HepG2 (cell line): ENCODE measurements around the gene BBS12. TPM values are rescaled to one million over a fixed set of nuclear protein-coding genes. Genes with fewer than 3 reads are reported as not detected.

Experiments
- ATF1 ChIP-seq: IDR thresholded peaks from 2 replicates; pipeline ENCODE4 v1.6.1; 2016; ENCODE audit warnings: mild to moderate bottlenecking, control low read depth
- CREM ChIP-seq, 2 experiments: sonication (generic) in 1 of 2; formaldehyde crosslinking in 1 of 2; IDR thresholded peaks; 2 replicates each; pipeline versions ENCODE4 v1.4.0 to v1.6.1; 2016 to 2020; ENCODE audit warnings: antibody characterized with exemption in 1 of 2, mild to moderate bottlenecking in 1 of 2, missing genetic modification reagents in 1 of 2
- DPF2 ChIP-seq: sonication (generic); formaldehyde crosslinking; IDR thresholded peaks from 2 replicates; pipeline ENCODE4 v1.4.0; 2020; ENCODE audit warnings: mild to moderate bottlenecking, low read depth, missing genetic modification reagents, borderline replicate concordance
- FOXP1 ChIP-seq, 2 experiments: fragments of 450-650 bp in 1 of 2; IDR thresholded peaks; 2 replicates each; pipeline ENCODE4 v1.6.1; 2017 to 2018; ENCODE audit warnings: antibody characterized with exemption in 1 of 2
- KLF6 ChIP-seq: IDR thresholded peaks from 2 replicates; pipeline ENCODE4 v1.8.0; 2016; ENCODE audit warnings: missing biosample characterization, missing genetic modification reagents
- NFIB ChIP-seq: sonication (generic); formaldehyde crosslinking; IDR thresholded peaks from 2 replicates; pipeline ENCODE4 v1.9.0; 2021; ENCODE audit warnings: missing genetic modification reagents, mild to moderate bottlenecking, borderline replicate concordance
- PAF1 ChIP-seq: IDR thresholded peaks from 2 replicates; pipeline ENCODE4 v1.6.1; 2016; ENCODE audit warnings: missing genetic modification reagents, missing compliant biosample characterization
- SALL1 ChIP-seq: sonication (generic); formaldehyde crosslinking; IDR thresholded peaks from 2 replicates; pipeline ENCODE4 v1.8.0; 2022; ENCODE audit warnings: mild to moderate bottlenecking, missing genetic modification reagents
- SNAPC5 ChIP-seq: sonication (generic); formaldehyde crosslinking; IDR thresholded peaks from 2 replicates; pipeline ENCODE4 v1.8.1; 2023; ENCODE audit warnings: mild to moderate bottlenecking, missing genetic modification reagents, borderline replicate concordance
- TBP ChIP-seq: sonication (generic); formaldehyde crosslinking; IDR thresholded peaks from 2 replicates; pipeline ENCODE4 v1.5.0; 2020; ENCODE audit warnings: missing genetic modification reagents
- TCF7 ChIP-seq: sonication (generic); IDR thresholded peaks from 2 replicates; pipeline ENCODE4 v1.6.1; 2016; ENCODE audit warnings: antibody characterized with exemption, low read depth
- TEAD3 ChIP-seq: optimal IDR thresholded peaks from 2 replicates; pipeline ENCODE3; 2016; ENCODE audit warnings: borderline replicate concordance
- TRIM24 ChIP-seq: sonication (generic); formaldehyde crosslinking; IDR thresholded peaks from 2 replicates; pipeline ENCODE4 v1.8.0; 2022; ENCODE audit warnings: mild to moderate bottlenecking, missing genetic modification reagents
- ZKSCAN1 ChIP-seq: fragments of 150-350 bp; IDR thresholded peaks from 2 replicates; pipeline ENCODE4 v1.6.1; 2014; ENCODE audit warnings: low read length
- ZNF574 ChIP-seq: sonication (generic); formaldehyde crosslinking; IDR thresholded peaks from 2 replicates; pipeline ENCODE4 v1.4.0; 2020; ENCODE audit warnings: missing genetic modification reagents
- ZNF710 ChIP-seq: sonication (generic); formaldehyde crosslinking; IDR thresholded peaks from 2 replicates; pipeline ENCODE4 v1.5.0; 2020; ENCODE audit warnings: mild to moderate bottlenecking, missing genetic modification reagents, borderline replicate concordance
- ZNF780A ChIP-seq: sonication (generic); formaldehyde crosslinking; IDR thresholded peaks from 2 replicates; pipeline ENCODE4 v1.8.0; 2022; ENCODE audit warnings: mild to moderate bottlenecking, missing genetic modification reagents, moderate library complexity
- polyA plus RNA-seq, 8 experiments: library from polyadenylated mRNA; depleted of rRNA in 3 of 8; stranded (reverse) in 7 of 8; unstranded in 1 of 8; fragments of >200 nt; fragmentation: Illumina TruSeq in 4 of 8; extraction: Trizol in 4 of 8; gene quantifications; 2 replicates each; pipeline versions ENCODE4 v1.2.1 to v1.2.3, GENCODE V29; 2011 to 2016; ENCODE audit warnings: low read depth in 4 of 8, missing spikeins in 1 of 8, mixed read lengths in 1 of 8; ENCODE audit not compliant: insufficient read depth in 1 of 8
- total RNA-seq, 5 experiments: library from RNA; depleted of rRNA; stranded (reverse); fragments of >200 nt; fragmentation: Illumina TruSeq; extraction: Trizol; gene quantifications; 2 replicates each; pipeline ENCODE4 v1.2.3, GENCODE V29; 2016; ENCODE audit warnings: low read depth in 1 of 5
- TF ChIP-seq, protein P1 (sequence below): sonication (generic); formaldehyde crosslinking; conservative IDR thresholded peaks from 2 replicates; pipeline ENCODE4 v1.4.0; 2020; ENCODE audit warnings: mild to moderate bottlenecking, missing genetic modification reagents, moderate library complexity
- TF ChIP-seq, protein P2 (sequence below): IDR thresholded peaks from 2 replicates; pipeline ENCODE4 v1.6.1; 2016
- TF ChIP-seq, protein P3 (sequence below): sonication (generic); formaldehyde crosslinking; IDR thresholded peaks from 2 replicates; pipeline ENCODE4 v1.8.1; 2023; ENCODE audit warnings: mild to moderate bottlenecking, inconsistent platforms, moderate library complexity, missing genetic modification reagents, borderline replicate concordance

Gene BBS12
- total and polyA plus RNA-seq, 2 of the 13 experiments (the other 11 are each of a cell fraction or from before 2014, with no cell fraction given): 0.32 to 1.7 TPM

DNA sequence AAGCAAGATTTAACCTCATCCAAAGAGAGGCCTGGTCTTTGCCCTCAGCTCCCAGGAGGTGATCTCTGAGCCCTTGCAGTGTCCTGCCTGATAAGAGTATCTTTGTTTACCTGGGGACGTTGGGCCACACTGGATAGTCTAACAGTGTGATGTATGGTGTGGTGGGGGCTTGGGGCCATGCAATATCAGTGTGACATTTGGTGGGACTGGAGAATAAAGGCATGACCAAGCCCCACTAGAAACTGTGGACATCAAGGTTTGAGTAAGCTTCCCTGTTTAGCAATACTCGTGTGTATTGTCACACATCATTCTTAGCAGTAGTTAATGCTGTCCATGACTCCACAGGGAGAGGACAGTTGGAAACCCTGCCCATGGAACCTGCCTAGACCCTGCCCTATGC lies 34.4 kb downstream of the BBS12 start (continued):
- TF ChIP-seq FOXP1 (IDR thresholded peaks at IDR 0.05): no peak
- TF ChIP-seq FOXP1 (CRISPR knock-in tag; IDR thresholded peaks at IDR 0.05): peak; percentile 81
- TF ChIP-seq ATF1 (CRISPR knock-in tag): no peak
- TF ChIP-seq CREM (IDR thresholded peaks at IDR 0.05): peak; percentile 77; the same call in 1 of the 2 replicates
- no peak for TF ChIP-seq CREM (CRISPR knock-in tag; IDR thresholded peaks at IDR 0.05)
- TF ChIP-seq TEAD3 (CRISPR knock-in tag): peak; percentile 72
- TF ChIP-seq ZKSCAN1: no peak
- TF ChIP-seq DPF2: peak; percentile 86
- no peak for TF ChIP-seq TBP (CRISPR knock-in tag)
- peak; percentile 34; the same call in 1 of the 2 replicates for TF ChIP-seq ZNF710
- TF ChIP-seq TCF7: no peak; the same call in 1 of the 2 replicates
- 0 out of 2 replicates have a peak, but pooled peaks have one; percentile 61 for TF ChIP-seq TRIM24 (CRISPR knock-in tag)
- no peak for TF ChIP-seq PAF1
- no peak for TF ChIP-seq ZNF780A
- TF ChIP-seq ZNF574 (CRISPR knock-in tag): peak; percentile 50; the same call in 1 of the 2 replicates
- TF ChIP-seq, protein P1, sequence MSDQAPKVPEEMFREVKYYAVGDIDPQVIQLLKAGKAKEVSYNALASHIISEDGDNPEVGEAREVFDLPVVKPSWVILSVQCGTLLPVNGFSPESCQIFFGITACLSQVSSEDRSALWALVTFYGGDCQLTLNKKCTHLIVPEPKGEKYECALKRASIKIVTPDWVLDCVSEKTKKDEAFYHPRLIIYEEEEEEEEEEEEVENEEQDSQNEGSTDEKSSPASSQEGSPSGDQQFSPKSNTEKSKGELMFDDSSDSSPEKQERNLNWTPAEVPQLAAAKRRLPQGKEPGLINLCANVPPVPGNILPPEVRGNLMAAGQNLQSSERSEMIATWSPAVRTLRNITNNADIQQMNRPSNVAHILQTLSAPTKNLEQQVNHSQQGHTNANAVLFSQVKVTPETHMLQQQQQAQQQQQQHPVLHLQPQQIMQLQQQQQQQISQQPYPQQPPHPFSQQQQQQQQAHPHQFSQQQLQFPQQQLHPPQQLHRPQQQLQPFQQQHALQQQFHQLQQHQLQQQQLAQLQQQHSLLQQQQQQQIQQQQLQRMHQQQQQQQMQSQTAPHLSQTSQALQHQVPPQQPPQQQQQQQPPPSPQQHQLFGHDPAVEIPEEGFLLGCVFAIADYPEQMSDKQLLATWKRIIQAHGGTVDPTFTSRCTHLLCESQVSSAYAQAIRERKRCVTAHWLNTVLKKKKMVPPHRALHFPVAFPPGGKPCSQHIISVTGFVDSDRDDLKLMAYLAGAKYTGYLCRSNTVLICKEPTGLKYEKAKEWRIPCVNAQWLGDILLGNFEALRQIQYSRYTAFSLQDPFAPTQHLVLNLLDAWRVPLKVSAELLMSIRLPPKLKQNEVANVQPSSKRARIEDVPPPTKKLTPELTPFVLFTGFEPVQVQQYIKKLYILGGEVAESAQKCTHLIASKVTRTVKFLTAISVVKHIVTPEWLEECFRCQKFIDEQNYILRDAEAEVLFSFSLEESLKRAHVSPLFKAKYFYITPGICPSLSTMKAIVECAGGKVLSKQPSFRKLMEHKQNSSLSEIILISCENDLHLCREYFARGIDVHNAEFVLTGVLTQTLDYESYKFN (CRISPR knock-in tag): peak; percentile 97
- no peak for TF ChIP-seq NFIB
- TF ChIP-seq, protein P2, sequence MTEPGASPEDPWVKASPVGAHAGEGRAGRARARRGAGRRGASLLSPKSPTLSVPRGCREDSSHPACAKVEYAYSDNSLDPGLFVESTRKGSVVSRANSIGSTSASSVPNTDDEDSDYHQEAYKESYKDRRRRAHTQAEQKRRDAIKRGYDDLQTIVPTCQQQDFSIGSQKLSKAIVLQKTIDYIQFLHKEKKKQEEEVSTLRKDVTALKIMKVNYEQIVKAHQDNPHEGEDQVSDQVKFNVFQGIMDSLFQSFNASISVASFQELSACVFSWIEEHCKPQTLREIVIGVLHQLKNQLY (CRISPR knock-in tag): peak; percentile 68
- no peak for TF ChIP-seq KLF6 (CRISPR knock-in tag)
- TF ChIP-seq, protein P3, sequence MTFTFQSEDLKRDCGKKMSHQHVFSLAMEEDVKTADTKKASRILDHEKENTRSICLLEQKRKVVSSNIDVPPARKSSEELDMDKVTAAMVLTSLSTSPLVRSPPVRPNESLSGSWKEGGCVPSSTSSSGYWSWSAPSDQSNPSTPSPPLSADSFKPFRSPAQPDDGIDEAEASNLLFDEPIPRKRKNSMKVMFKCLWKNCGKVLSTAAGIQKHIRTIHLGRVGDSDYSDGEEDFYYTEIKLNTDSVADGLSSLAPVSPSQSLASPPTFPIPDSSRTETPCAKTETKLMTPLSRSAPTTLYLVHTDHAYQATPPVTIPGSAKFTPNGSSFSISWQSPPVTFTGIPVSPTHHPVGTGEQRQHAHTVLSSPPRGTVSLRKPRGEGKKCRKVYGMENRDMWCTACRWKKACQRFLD (CRISPR knock-in tag): no peak
- peak; percentile 98 for TF ChIP-seq SALL1
- no peak for TF ChIP-seq SNAPC5 (CRISPR knock-in tag)
